H1 (cell line): Measurements from ENCODE around the gene PAQR4. TPM values are rescaled to one million over a fixed set of nuclear protein-coding genes. Genes with fewer than 3 reads are reported as not detected.

Experiments used
- CTCF ChIA-PET: fragments of 300-600 bp; sonication (Branson Sonifier 250); formaldehyde crosslinking; loops from one replicate; lab custom pipeline; 2021; ENCODE audit not compliant: partially characterized antibody; lab: Charles Lee
- POLR2A ChIA-PET: fragments of 300-600 bp; sonication (Branson Sonifier 250); formaldehyde crosslinking; loops from one replicate; lab custom pipeline; 2021; ENCODE audit warnings: inconsistent platforms; ENCODE audit not compliant: partially characterized antibody; lab: Charles Lee
- DNase-seq, 2 experiments: peaks; one replicate each; pipeline versions ENCODE4 v3.0.0 to v3.0.0-alpha.2; 2010 to 2022; ENCODE audit warnings: low spot score in 2 of 2, low read depth in 1 of 2, mixed read lengths in 1 of 2
- FAIRE-seq: peaks from 2 replicates; lab custom pipeline; 2011; peaks lifted over from hg19 to GRCh38; lab: Jason Lieb, UNC
- H2AFZ ChIP-seq: 2 replicates; pipeline ENCODE4 v1.8.1; 2012; ENCODE audit warnings: low read length, inconsistent platforms
- H2AK5ac ChIP-seq: 2 replicates; pipeline ENCODE4 v1.6.1; 2013; ENCODE audit warnings: low read depth, low read length
- H2BK120ac ChIP-seq: replicated peaks from 2 replicates; pipeline ENCODE3; 2013; ENCODE audit warnings: low read depth, low read length, inconsistent platforms
- H2BK12ac ChIP-seq: 2 replicates; pipeline ENCODE4 v1.6.1; 2013; ENCODE audit warnings: low read depth, low read length
- H2BK15ac ChIP-seq: 2 replicates; pipeline ENCODE4 v1.6.1; 2013; ENCODE audit warnings: low read length
- H2BK20ac ChIP-seq: 2 replicates; pipeline ENCODE4 v1.6.1; 2013; ENCODE audit warnings: low read length
- H2BK5ac ChIP-seq: 2 replicates; pipeline ENCODE4 v1.6.1; 2013; ENCODE audit warnings: low read depth, low read length
- H3K14ac ChIP-seq: 2 replicates; pipeline ENCODE4 v1.6.1; 2013; ENCODE audit warnings: inconsistent platforms; ENCODE audit not compliant: insufficient read length
- H3K18ac ChIP-seq: 2 replicates; pipeline ENCODE4 v1.6.1; 2013; ENCODE audit warnings: low read length; ENCODE audit errors: extremely low read depth
- H3K23ac ChIP-seq: 2 replicates; pipeline ENCODE4 v1.6.1; 2013; ENCODE audit warnings: inconsistent platforms; ENCODE audit not compliant: insufficient read length
- H3K23me2 ChIP-seq: 2 replicates; pipeline ENCODE4 v1.6.1; 2013; ENCODE audit warnings: low read depth, low read length
- H3K27ac ChIP-seq: 2 replicates; pipeline ENCODE4 v1.6.1; 2011; ENCODE audit warnings: low read depth, low read length, inconsistent platforms
- H3K27me3 ChIP-seq, 4 experiments: replicated peaks in 1 of 4; 1 replicate in 1 of 4; 2 replicates in 3 of 4; pipeline versions ENCODE4 v1.6.1 to v1.8.1; 2011 to 2013; ENCODE audit warnings: low read length in 3 of 4, mild to moderate bottlenecking in 3 of 4, inconsistent platforms in 2 of 4, mixed read lengths in 2 of 4, moderate library complexity in 1 of 4; ENCODE audit not compliant: control insufficient read depth in 3 of 4, insufficient read depth in 3 of 4; ENCODE audit errors: extremely low read depth in 1 of 4
- H3K36me3 ChIP-seq, 4 experiments: 2 replicates each; pipeline versions ENCODE4 v1.6.1 to v1.8.1; 2011 to 2013; ENCODE audit warnings: mild to moderate bottlenecking in 4 of 4, low read length in 3 of 4, moderate library complexity in 2 of 4, control low read depth in 1 of 4, inconsistent platforms in 1 of 4; ENCODE audit not compliant: insufficient read depth in 4 of 4, control insufficient read depth in 2 of 4
- H3K4ac ChIP-seq: replicated peaks from 2 replicates; pipeline ENCODE3; 2013; ENCODE audit warnings: low read length, low read depth, mixed read lengths, inconsistent platforms; ENCODE audit not compliant: insufficient read length
- H3K4me1 ChIP-seq, 4 experiments: replicated peaks in 1 of 4; 1 replicate in 1 of 4; 2 replicates in 3 of 4; pipeline versions ENCODE4 v1.6.1 to v1.8.1; 2011 to 2013; ENCODE audit warnings: low read length in 3 of 4, inconsistent platforms in 2 of 4, mixed read lengths in 1 of 4; ENCODE audit not compliant: insufficient read depth in 4 of 4, control insufficient read depth in 3 of 4
- H3K4me2 ChIP-seq, 2 experiments: 2 replicates each; pipeline versions ENCODE4 v1.6.1 to v1.8.1; 2011 to 2013; ENCODE audit warnings: low read depth in 2 of 2, low read length in 2 of 2, control low read depth in 1 of 2, inconsistent platforms in 1 of 2, mild to moderate bottlenecking in 1 of 2; ENCODE audit not compliant: insufficient read depth in 1 of 2
- H3K4me3 ChIP-seq, 4 experiments: fragments of 200-600, 300-600 bp in 1 of 4; sonication (generic), shearing (Covaris generic), sonication (Bioruptor Twin) in 1 of 4; 2 replicates each; pipeline versions ENCODE4 v1.5.1 to v1.8.1; 2011 to 2016; ENCODE audit warnings: low read length in 4 of 4, low read depth in 3 of 4, control low read depth in 2 of 4, inconsistent platforms in 2 of 4, mild to moderate bottlenecking in 2 of 4, mixed read lengths in 1 of 4, moderate library complexity in 1 of 4; ENCODE audit not compliant: insufficient read depth in 2 of 4; ENCODE audit errors: extremely low read depth in 1 of 4
- H3K56ac ChIP-seq: replicated peaks from 2 replicates; pipeline ENCODE3; 2013; ENCODE audit warnings: low read depth, mild to moderate bottlenecking, mixed read lengths, low read length, inconsistent platforms; ENCODE audit not compliant: insufficient read length
- H3K79me1 ChIP-seq: 2 replicates; pipeline ENCODE4 v1.6.1; 2013; ENCODE audit warnings: low read depth, low read length, control low read depth
- H3K79me2 ChIP-seq, 2 experiments: 2 replicates each; pipeline versions ENCODE4 v1.6.1 to v1.8.1; 2012 to 2013; ENCODE audit warnings: low read length in 2 of 2, mild to moderate bottlenecking in 2 of 2, inconsistent platforms in 1 of 2; ENCODE audit not compliant: insufficient read depth in 2 of 2, control insufficient read depth in 1 of 2
- H3K9ac ChIP-seq, 4 experiments: replicated peaks in 1 of 4; 1 replicate in 1 of 4; 2 replicates in 3 of 4; pipeline versions ENCODE4 v1.6.1 to v1.8.1; 2011 to 2013; ENCODE audit warnings: low read depth in 3 of 4, low read length in 3 of 4, control low read depth in 2 of 4, mild to moderate bottlenecking in 2 of 4, moderate library complexity in 2 of 4, inconsistent platforms in 1 of 4; ENCODE audit errors: extremely low read depth in 1 of 4
- H3K9me3 ChIP-seq, 2 experiments: 2 replicates each; pipeline versions ENCODE4 v1.6.1 to v1.8.1; 2012 to 2013; ENCODE audit warnings: mild to moderate bottlenecking in 2 of 2, moderate library complexity in 2 of 2, control low read depth in 1 of 2, inconsistent platforms in 1 of 2, low read depth in 1 of 2, low read length in 1 of 2, mixed read lengths in 1 of 2; ENCODE audit not compliant: insufficient read depth in 2 of 2
- H4K20me1 ChIP-seq, 2 experiments: replicated peaks in 1 of 2; 2 replicates each; pipeline versions ENCODE3 to v1.8.1; 2011 to 2013; ENCODE audit warnings: inconsistent platforms in 2 of 2, low read length in 2 of 2, mild to moderate bottlenecking in 1 of 2; ENCODE audit not compliant: insufficient read depth in 2 of 2, control insufficient read depth in 1 of 2
- H4K5ac ChIP-seq: 2 replicates; pipeline ENCODE4 v1.6.1; 2013; ENCODE audit warnings: low read length, low read depth, mixed read lengths, inconsistent platforms; ENCODE audit not compliant: insufficient read length
- H4K8ac ChIP-seq: 2 replicates; pipeline ENCODE4 v1.8.0; 2013; ENCODE audit warnings: mild to moderate bottlenecking, moderate library complexity, low read length, inconsistent platforms; ENCODE audit not compliant: insufficient read depth; ENCODE audit errors: extremely low read depth
- H4K91ac ChIP-seq: replicated peaks from 2 replicates; pipeline ENCODE3; 2013; ENCODE audit warnings: low read length, mixed read lengths, inconsistent platforms; ENCODE audit not compliant: insufficient read length
- SAP30 ChIP-seq: fragments of 300-600 bp; sonication (generic); IDR thresholded peaks from 2 replicates; pipeline ENCODE4 v1.7.1; 2012; ENCODE audit warnings: low read length, moderate library complexity, mild to moderate bottlenecking, inconsistent platforms; ENCODE audit not compliant: insufficient read depth, insufficient replicate concordance
- WGBS, 2 experiments: shearing (Covaris generic) in 1 of 2; methylation state at CpG; one replicate each; pipeline versions ENCODE4 v1.1.6 to v1.1.7; 2013 to 2015; ENCODE audit warnings: low lambda C conversion rate in 2 of 2, mixed read lengths in 2 of 2, inconsistent platforms in 1 of 2, low coverage in 1 of 2, missing lambda C conversion rate in 1 of 2; ENCODE audit not compliant: insufficient replicate concordance in 2 of 2, insufficient coverage in 1 of 2, insufficient read length in 1 of 2; ENCODE audit errors: extremely low coverage in 1 of 2, missing lambda C conversion rate in 1 of 2; 5-methylcytosine and 5-hydroxymethylcytosine counted together
- polyA plus RNA-seq, 7 experiments: library from polyadenylated mRNA; depleted of rRNA in 3 of 7; stranded (reverse) in 5 of 7; unstranded in 2 of 7; fragments of >200 nt in 5 of 7; fragments of 200-250 nt in 2 of 7; gene quantifications; 1 replicate in 5 of 7; 2 replicates in 1 of 7; 4 replicates in 1 of 7; pipeline versions ENCODE4 v1.2.1 to v1.2.3, GENCODE V29; 2011 to 2013; ENCODE audit warnings: missing spikeins in 2 of 7, mixed read lengths in 2 of 7
- total RNA-seq: library from RNA; stranded (reverse); fragmentation: NEBNext Ultra II Directional; extraction: Animal tissue kit (Norgen Biotek cat#: 25700); gene quantifications from 2 replicates; pipeline ENCODE4 v1.2.1, GENCODE V29; 2021

The PAQR4 gene
- total and polyA plus RNA-seq, 2 of the 8 experiments (the other 6 are each of a cell fraction or from before 2014, with no cell fraction given) = 28.2 to 34.6 TPM

DNA sequence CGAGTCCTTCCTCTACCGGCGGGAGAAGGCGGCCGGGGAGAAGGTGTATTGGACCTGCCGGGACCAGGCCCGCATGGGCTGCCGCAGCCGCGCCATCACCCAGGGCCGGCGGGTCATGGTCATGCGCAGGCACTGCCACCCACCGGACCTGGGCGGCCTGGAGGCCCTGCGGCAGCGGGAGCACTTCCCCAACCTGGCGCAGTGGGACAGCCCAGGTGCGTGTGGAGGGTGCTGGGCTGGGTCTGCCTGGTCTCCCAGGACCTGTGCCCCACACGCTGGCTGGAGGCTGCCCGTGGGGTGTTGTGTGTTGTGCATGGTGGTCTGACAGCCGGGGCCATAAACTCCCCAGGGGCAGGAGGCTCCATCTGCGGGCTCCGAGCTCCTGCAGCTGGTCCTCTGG lies 32.0 kb upstream of the PAQR4 start:
- H3K79me1 ChIP-seq = no peaks in the 10 kb centered on the region; the same call in 1 of the 2 replicates
- no peaks in the 10 kb centered on the region for H3K23me2 ChIP-seq
- H3K56ac ChIP-seq = no peak overlapping the region
- H3K9me3 ChIP-seq = no peaks in the 10 kb centered on the region
- no peak overlapping the region for H2BK5ac ChIP-seq
- no peak overlapping the region for H2AFZ ChIP-seq
- H3K4me3 ChIP-seq = no peak overlapping the region
- no peaks in the 10 kb centered on the region for H3K27me3 ChIP-seq
- H3K79me2 ChIP-seq = no peaks in the 10 kb centered on the region
- H4K5ac ChIP-seq = no peak overlapping the region
- ChIA-PET CTCF (interaction anchor here (0.6 to 1.8 kb wide), 4 partner anchors 9 to 145 kb away, joined by 3 to 6 read pairs (median 4); no protein-coding TSS in a partner anchor), POLR2A (interaction anchor here (0.9 to 1.4 kb wide), 3 partner anchors 26 to 67 kb away, joined by 3 to 4 read pairs (median 3); no protein-coding TSS in a partner anchor)
- no peak overlapping the region for H2BK20ac ChIP-seq
- FAIRE-seq (no peak), DNase-seq (no peak)
- H3K36me3 ChIP-seq = peaks cover 0 to 15% (median 7%) of the 10 kb centered on the region in 4 experiments; a peak in 4 of 8 replicates
- H3K4ac ChIP-seq = no peak overlapping the region
- no peak overlapping the region for H3K9ac ChIP-seq
- no peak overlapping the region; the same call in 1 of the 2 replicates for H3K18ac ChIP-seq
- TF ChIP-seq SAP30 = no peak
- H4K20me1 ChIP-seq = no peaks in the 10 kb centered on the region
- no peaks in the 10 kb centered on the region; a peak in 1 of 7 replicates for H3K4me1 ChIP-seq
- H2BK15ac ChIP-seq = no peak overlapping the region
- H3K14ac ChIP-seq = no peak overlapping the region
- H4K91ac ChIP-seq = no peak overlapping the region
- no peak overlapping the region for H2BK12ac ChIP-seq
- WGBS, 2 experiments = 96% methylated on average over 19 of the region's 24 CpGs; no CpG with 5 or more reads in 1 of the 2 experiments
- no peak overlapping the region for H3K27ac ChIP-seq
- H2BK120ac ChIP-seq = no peak overlapping the region
- H3K23ac ChIP-seq = no peak overlapping the region
- H4K8ac ChIP-seq = no peak overlapping the region; the same call in 1 of the 2 replicates
- H3K4me2 ChIP-seq = no peak overlapping the region
- H2AK5ac ChIP-seq = no peak overlapping the region
